ENCODE measurements around the gene IAH1.
"Not testable (repeated sequence)": the region's sequence is repeated elsewhere in the genome, so short reads cannot be mapped to it uniquely, and the experiment has no call there.

The IAH1 gene

GRCh38 chr2:9473985-9474360 is 378 bp upstream of the IAH1 start:
- DNase-seq: no peak

DNA sequence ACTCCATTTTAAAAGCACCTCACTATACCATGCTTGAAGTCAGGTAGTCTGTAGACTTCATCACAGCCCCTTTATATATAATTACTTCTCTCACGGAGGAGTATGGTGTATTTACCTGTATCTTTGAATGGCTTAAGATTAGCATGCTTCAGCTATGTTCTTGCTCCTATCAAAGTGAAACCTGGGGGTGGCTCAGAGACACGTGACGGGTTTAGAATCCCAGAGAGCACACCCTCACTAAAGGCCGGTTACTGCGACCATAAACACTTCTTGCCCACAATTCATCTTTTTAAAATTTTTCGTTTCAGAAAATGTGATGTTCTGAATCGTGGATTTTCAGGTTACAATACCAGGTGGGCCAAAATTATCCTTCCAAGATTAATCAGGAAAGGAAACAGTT is 3.6 kb downstream of the IAH1 start:
- DNase-seq: no peak

GRCh38 chr2:9478526-9478925 is 4.2 kb downstream of the IAH1 start:
- DNase-seq: no peak

GRCh38 chr2:9480157-9480556 is 5.8 kb downstream of the IAH1 start:
- no peak for DNase-seq

GRCh38 chr2:9483107-9483506 is 8.8 kb downstream of the IAH1 start:
- DNase-seq: no peak

- no peak for DNase-seq
These were observed 10.2 kb downstream of the IAH1 start for GRCh38 chr2:9484533-9484932.

GRCh38 chr2:9488583-9489547 is 14.5 kb downstream of the IAH1 start:
- no peak for DNase-seq

GRCh38 chr2:9490789-9491188 is 16.4 kb downstream of the IAH1 start:
- no peak for DNase-seq

DNA sequence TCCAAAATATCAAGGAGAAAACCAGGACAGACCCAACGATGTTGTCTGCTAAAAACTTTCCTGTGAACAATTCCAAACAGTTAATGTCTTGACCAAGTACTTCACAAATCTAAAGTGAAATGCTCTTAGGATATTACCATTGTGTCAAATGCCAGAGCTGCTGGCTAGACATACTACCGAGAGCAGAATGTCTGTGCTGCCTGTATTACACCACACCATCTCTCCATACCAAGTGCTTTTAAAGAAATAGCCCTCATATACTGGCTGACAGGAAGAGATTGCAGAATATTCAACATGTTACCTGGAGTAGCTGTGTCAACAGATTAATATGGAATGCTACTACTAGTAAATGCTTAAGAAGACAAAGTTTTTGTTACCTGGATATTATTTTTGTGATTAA is 18.6 kb downstream of the IAH1 start:
- DNase-seq: no peak

DNA sequence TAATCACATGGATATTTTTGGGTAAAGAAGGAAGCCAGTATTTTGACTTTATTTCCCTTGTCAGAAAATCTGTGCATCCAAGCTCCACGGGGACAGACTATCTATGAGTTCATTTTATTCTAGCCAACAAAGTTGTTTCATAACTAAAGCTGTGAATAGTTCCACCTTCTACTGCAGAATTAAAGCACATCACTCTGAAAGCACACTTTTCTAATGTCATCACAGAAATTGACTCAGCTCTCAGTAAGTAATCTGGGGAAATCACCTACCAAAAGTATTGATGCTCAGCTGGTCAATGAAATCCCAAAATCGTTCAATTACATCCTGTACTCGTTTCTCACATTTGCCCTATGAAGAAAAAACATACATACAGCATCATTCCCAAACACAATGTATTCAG is 19.1 kb downstream of the IAH1 start:
- no peak for DNase-seq

DNA sequence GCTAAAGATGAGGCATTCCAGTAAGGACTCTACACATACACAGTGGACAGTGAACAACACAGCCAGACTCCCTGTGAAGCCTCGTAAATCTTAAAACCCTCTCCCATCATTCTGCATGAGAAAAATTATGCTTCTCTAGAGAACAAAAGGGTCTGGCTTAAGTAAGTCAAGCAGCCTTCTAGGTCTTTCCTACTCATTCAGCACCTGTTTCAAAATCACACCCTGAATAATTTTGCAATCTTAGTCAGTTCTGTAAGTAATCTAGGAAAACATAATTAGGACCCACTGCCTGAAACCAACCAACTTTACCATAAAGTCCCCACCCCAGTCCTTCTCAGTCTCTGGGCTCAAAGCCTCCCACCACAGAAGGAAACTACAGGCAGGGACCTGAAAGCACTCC is 19.7 kb downstream of the IAH1 start:
- DNase-seq: no peak

DNA sequence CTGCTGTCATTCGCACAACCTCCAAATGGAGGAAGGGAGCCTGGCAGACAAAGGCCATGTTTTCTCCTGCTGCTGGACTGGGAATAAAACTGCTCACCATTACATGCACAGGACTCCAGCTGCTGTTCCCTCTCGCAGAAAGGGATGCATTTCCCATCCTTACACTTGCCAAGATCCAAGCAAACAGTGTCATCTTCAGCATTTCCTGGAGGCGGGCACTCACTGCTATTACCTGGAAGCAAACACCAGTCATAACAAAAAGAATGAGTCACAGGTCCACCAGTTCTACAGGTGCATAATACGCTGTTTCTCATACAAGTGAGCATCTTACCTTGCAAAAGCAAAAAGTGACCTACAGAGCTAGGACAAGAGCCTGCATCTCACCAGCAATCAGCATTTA is 22.7 kb downstream of the IAH1 start:
- DNase-seq: no peak

DNA sequence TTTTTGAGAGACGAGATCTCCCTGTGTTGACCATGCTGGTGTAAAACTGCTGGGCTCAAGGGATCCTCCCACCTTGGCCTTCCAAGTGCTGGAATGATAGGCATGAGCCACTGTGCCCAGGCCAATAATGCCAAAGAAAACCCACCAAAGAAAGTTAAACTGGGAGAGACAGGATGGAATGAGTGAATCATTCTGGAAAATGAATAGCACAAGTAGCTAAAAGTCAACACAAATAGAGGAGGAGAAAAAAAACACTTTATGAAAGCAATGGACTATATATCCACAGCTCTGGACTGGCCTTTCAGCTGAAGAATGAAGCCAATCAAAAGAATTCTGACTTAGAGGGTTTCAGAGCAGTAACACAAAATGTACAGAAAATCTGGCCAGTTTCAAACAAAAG is 23.9 kb downstream of the IAH1 start:
- no peak for DNase-seq

DNA sequence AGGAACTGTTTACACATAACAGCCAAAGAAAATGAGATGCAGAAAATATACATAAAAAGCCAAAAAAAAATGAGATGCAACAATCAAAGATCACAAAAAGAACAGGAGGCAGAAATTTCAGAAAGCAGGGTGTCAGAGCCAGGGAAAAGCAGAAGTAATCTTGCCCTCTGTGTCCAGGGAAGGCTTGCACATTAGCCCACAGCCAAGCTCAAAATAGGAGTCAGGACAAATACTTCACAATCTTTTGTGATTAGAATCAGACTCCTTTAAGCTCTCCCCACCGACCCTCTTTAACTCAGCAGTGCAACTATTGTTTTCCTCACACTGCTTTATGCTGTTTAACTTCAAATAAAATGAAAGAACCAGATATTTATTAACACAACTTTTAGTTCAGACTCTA is 34.6 kb downstream of the IAH1 start:
- no peak for DNase-seq

GRCh38 chr2:9513946-9514345 is 39.6 kb downstream of the IAH1 start:
- not testable (repeated sequence) for DNase-seq

DNA sequence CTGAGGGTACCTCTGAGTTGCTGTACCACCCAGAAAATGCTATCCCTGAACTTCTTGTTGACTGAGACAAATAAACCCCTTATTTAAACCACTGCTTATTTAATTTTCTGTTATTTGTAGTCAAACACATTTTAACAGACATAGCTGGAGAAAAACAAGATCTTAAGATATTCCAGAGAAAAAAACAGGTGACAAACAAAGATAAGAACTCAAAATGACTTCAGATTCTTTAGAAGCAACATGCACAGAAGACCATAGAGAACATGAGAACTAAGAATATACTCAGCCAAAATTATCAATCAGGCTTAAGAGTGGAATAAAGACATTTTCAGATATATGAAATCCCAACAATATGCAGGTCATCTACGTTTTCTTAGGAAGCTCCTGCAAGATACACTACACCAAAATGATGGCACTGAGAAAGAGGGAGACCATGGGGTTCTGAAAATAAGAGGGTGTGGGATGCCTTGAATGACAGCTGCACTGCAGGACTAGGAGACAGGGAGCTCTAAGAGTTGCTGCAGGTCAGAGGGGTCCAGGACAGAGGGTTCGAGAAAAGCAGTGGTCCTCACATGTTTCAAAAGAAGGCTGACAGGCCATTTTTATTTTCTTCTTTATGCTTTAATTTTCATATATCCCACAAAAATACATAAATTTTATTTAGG is 42.9 kb downstream of the IAH1 start:
- DNase-seq: no peak

- DNase-seq: no peak
These were observed 43.8 kb downstream of the IAH1 start for GRCh38 chr2:9518163-9518562.

DNA sequence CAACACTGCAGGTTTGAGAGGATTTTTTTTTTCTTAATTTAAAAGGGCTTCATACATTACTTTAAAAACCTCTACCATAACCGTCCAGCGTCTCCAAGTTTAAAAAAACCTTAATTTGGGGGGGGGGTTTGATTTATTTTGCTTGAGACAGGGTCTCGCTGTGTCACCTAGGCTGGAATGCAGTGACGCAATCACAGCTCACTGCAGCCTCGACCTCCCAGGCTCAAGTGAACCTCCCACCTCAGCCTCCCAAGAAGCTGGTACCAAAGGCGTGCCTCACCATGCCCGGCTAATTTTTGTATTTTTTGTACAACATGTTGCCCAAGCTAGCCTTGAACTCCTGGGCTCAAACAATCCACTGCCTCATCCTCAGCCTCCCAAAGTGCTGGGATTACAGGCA is 44.4 kb downstream of the IAH1 start:
- no peak for DNase-seq

- no peak for DNase-seq
These were observed 44.9 kb downstream of the IAH1 start for GRCh38 chr2:9519250-9519649.

DNA sequence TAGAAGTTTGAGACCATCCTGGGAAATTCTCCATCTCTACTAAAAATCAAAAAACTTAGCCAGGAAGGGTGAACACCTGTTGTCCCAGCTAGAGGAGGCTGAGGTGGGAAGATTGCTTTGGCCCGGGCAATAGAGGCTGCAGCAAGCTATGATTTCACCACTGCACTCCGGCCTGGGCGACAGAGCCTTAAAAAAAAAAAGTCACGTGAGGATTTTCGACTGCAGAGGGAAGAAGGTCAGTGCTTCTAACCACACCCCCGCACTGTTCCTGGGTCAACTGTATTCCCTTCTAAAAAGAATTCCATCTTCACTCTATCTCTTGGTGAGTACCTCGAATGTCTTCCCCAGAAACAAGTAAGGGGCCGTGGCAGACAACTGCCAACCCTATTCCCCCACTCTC is 49.9 kb downstream of the IAH1 start:
- no peak for DNase-seq

DNA sequence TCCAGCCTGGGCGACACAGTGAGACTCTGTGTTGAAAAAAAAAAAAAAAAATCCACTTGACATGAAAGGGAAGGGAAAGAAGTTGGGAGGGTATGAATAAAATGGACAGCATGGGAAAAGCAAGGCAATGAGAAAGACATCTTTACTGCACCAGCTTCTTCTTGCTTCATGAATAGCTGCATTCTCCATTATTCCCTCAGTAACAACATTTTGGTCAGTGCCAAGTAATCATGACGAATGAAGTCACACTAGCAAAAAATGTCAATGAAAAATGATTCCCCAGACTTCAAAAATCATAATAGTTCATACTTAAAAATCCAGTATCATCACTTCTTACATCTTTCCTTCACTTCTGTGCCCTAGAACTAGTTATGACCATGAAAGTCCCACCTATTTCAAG is 50.9 kb downstream of the IAH1 start:
- no peak for DNase-seq

DNA sequence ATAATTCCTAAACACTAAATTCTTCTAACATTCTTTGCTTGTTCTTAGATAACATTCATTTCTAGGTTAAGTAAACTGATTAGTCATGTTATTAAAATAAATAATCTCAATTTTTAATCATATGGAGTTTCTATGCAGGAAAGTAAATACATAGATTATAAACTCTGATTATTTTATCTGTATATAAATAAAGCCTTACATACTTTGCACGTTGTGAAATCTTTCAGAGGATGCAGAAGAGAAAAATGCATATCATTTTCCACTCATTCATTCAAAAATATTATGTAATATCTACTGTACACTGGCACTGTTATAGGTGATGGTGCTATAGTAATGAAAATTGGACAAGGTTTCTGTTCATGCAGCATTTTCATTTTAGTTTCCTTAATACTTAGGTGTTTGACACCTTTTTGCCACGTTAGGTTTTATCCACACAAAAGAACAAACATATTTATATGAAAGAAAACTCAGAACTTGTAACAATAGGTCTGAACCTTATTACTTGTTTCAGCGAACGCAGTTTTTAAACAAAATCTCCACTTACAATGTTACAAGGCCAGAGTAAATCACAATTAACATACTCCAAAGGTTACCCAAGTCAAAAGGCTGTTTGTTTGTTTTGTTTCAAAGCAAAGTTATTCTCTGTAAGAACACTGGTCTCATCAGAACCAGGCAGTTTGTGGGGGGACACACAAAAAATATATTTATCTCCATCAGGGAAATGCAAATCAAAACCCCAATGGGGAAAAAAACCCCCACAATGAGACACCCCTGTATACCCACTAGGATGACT is 53.8 kb downstream of the IAH1 start:
- DNase-seq: no peak

DNA sequence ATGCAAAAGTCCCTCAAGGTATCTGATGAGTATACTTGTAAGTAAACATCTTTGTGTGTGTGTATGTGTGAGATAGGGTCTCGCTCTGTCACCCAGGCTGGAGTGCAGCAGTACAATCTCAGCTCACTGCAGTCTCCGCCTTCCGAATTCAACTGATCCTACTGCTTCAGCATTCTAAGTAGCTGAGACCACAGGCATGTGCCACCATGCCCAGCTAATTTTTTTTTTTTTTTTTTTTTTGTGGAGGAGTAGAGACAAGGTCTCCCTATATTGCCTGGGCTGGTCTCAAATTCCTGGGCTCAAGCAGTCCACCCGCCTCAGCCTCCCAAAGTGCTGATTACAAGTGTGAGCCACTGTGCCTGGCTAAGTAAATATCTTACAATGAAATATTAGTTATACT is 58.1 kb downstream of the IAH1 start:
- DNase-seq: no peak

DNA sequence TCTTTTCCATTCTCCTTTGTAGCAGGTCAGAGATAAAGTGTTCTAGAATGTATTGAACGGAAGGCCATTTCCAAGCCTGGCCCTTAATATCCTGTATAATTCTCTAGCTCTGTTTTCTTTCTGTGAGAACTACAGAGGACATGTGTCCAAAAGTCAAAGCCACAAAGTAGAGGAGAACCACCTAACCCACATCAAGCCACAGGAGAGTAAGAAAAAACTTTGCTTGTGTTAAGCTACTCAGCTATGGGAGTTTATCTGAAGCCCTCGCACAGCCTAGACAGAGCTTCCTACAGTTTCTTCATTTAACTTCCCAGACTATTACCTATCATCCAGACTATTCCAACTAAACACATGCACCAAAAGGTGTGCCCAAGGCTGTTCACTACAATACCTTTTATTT is 59.3 kb downstream of the IAH1 start:
- DNase-seq: no peak
